ENCODE results near the gene SYNRG. TPM values are rescaled to one million over a fixed set of nuclear protein-coding genes. Genes with fewer than 3 reads are reported as not detected.

The SYNRG gene
- polyA plus RNA-seq, 1 donor (not counting 4 experiments of a cell fraction or from before 2014, with no cell fraction given) = 9.2 TPM

DNA sequence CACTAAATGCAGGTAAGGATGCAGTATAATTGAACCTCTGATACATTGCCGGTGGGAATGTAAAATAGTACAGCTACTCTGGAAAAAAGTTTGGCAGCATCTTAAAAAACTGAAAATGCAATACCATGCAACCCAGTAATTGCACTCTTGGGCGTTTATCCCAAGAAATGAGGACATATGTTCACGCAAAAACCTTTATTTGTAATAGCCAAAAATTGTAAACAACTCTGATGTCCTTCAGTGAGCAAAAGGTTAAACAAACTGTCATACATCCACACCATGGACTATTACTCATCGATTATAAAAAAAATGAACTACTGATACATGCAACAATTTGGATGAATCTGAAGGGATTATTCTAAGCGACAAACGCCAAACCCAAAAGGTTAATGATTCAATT lies 16.9 kb downstream of the SYNRG start:
- H3K4me2 ChIP-seq (ENCODE audit: control insufficient read depth, extremely low read depth, insufficient read depth, low read depth, low read length) = no peak overlapping the region
- no peaks in the 10 kb centered on the region for H3K9me1 ChIP-seq (ENCODE audit: control insufficient read depth, extremely low read depth, insufficient read depth, low read length)
- H3K9me3 ChIP-seq (ENCODE audit: control insufficient read depth, low read depth, low read length) = no peaks in the 10 kb centered on the region
- no peak overlapping the region for H3K9ac ChIP-seq (ENCODE audit: control insufficient read depth, extremely low read depth, insufficient read depth, low read length)
- FAIRE-seq (no peak), DNase-seq (ENCODE audit: low read depth, low spot score) (no peak)
- H3K4me1 ChIP-seq (ENCODE audit: control insufficient read depth, extremely low read depth, insufficient read depth, low read length) = peaks cover 4% of the 10 kb centered on the region
- no peak overlapping the region for H3K27ac ChIP-seq (ENCODE audit: control insufficient read depth, insufficient read depth, low read length)
- H2AFZ ChIP-seq (ENCODE audit: control insufficient read depth, low read length) = no peak overlapping the region
- H3K27me3 ChIP-seq (ENCODE audit: control insufficient read depth, extremely low read depth, insufficient read depth, low read length) = no peaks in the 10 kb centered on the region
- H3K36me3 ChIP-seq (ENCODE audit: control insufficient read depth in 2 of 2, extremely low read depth in 1 of 2, insufficient read depth in 2 of 2, low read length in 2 of 2) = peaks cover 2 to 7% of the 10 kb centered on the region in 2 experiments
- TF ChIP-seq EZH2 (IDR thresholded peaks at IDR 0.05; ENCODE audit: low read length) = no peak
- TF ChIP-seq, protein P1, sequence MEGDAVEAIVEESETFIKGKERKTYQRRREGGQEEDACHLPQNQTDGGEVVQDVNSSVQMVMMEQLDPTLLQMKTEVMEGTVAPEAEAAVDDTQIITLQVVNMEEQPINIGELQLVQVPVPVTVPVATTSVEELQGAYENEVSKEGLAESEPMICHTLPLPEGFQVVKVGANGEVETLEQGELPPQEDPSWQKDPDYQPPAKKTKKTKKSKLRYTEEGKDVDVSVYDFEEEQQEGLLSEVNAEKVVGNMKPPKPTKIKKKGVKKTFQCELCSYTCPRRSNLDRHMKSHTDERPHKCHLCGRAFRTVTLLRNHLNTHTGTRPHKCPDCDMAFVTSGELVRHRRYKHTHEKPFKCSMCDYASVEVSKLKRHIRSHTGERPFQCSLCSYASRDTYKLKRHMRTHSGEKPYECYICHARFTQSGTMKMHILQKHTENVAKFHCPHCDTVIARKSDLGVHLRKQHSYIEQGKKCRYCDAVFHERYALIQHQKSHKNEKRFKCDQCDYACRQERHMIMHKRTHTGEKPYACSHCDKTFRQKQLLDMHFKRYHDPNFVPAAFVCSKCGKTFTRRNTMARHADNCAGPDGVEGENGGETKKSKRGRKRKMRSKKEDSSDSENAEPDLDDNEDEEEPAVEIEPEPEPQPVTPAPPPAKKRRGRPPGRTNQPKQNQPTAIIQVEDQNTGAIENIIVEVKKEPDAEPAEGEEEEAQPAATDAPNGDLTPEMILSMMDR (optimal IDR thresholded peaks at IDR 0.05 in 1 of 3, IDR thresholded peaks at IDR 0.05 in 1 of 3, conservative IDR thresholded peaks at IDR 0.05 in 1 of 3; ENCODE audit: extremely low read depth in 1 of 3, insufficient read depth in 2 of 3, low read length in 3 of 3) = no peak
- H4K20me1 ChIP-seq (ENCODE audit: control insufficient read depth, extremely low read depth, insufficient read depth, low read length) = no peaks in the 10 kb centered on the region
- peaks cover 2% of the 10 kb centered on the region for H3K79me2 ChIP-seq (ENCODE audit: control insufficient read depth, insufficient read depth, low read length)
- dilution Hi-C loops (cut with MboI; ENCODE audit: extremely low pct_ligation_motif_present, low sequenced_read_pairs) = no loop called here
- no peak overlapping the region for H3K4me3 ChIP-seq (ENCODE audit: control insufficient read depth in 2 of 3, extremely low read depth in 1 of 3, insufficient read depth in 2 of 3, low read depth in 1 of 3, low read length in 3 of 3)

DNA sequence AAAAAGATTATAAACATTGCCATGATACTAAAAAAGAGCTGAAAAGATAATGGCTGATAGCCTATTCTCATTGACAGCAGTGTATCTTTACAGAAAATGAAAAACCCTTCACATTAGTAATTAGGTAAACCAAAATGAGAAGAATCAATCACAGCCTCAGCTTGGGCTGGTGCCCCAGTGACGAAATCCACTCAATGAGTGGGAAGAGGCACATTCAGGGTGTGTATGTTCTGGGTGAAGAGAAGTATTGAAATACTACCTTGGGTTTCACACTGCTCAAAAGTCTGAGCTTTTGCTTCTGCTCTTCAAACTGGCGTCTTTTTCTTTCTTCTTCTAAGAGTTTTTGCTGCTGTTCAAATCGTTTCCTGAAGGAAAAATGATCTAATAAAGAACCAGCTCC lies 24.2 kb downstream of the SYNRG start:
- peaks cover 2% of the 10 kb centered on the region for H3K79me2 ChIP-seq (ENCODE audit: control insufficient read depth, insufficient read depth, low read length)
- peaks cover 7 to 10% of the 10 kb centered on the region in 2 experiments for H3K36me3 ChIP-seq (ENCODE audit: control insufficient read depth in 2 of 2, extremely low read depth in 1 of 2, insufficient read depth in 2 of 2, low read length in 2 of 2)
- DNase-seq (ENCODE audit: low read depth, low spot score) (no peak), FAIRE-seq (no peak)
- H3K9me3 ChIP-seq (ENCODE audit: control insufficient read depth, low read depth, low read length) = no peaks in the 10 kb centered on the region
- no peak overlapping the region for H3K27ac ChIP-seq (ENCODE audit: control insufficient read depth, insufficient read depth, low read length)
- no peaks in the 10 kb centered on the region for H3K27me3 ChIP-seq (ENCODE audit: control insufficient read depth, extremely low read depth, insufficient read depth, low read length)
- H3K9ac ChIP-seq (ENCODE audit: control insufficient read depth, extremely low read depth, insufficient read depth, low read length) = no peak overlapping the region
- no peaks in the 10 kb centered on the region for H3K9me1 ChIP-seq (ENCODE audit: control insufficient read depth, extremely low read depth, insufficient read depth, low read length)
- peaks cover 4% of the 10 kb centered on the region for H3K4me1 ChIP-seq (ENCODE audit: control insufficient read depth, extremely low read depth, insufficient read depth, low read length)
- TF ChIP-seq, protein P1 (optimal IDR thresholded peaks at IDR 0.05 in 1 of 3, IDR thresholded peaks at IDR 0.05 in 1 of 3, conservative IDR thresholded peaks at IDR 0.05 in 1 of 3; ENCODE audit: extremely low read depth in 1 of 3, insufficient read depth in 2 of 3, low read length in 3 of 3) = no peak
- no peak for TF ChIP-seq EZH2 (IDR thresholded peaks at IDR 0.05; ENCODE audit: low read length)
- no peak overlapping the region for H3K4me2 ChIP-seq (ENCODE audit: control insufficient read depth, extremely low read depth, insufficient read depth, low read depth, low read length)
- H2AFZ ChIP-seq (ENCODE audit: control insufficient read depth, low read length) = no peak overlapping the region
- dilution Hi-C loops (cut with MboI; ENCODE audit: extremely low pct_ligation_motif_present, low sequenced_read_pairs) = no loop called here
- no peaks in the 10 kb centered on the region for H4K20me1 ChIP-seq (ENCODE audit: control insufficient read depth, extremely low read depth, insufficient read depth, low read length)
- no peak overlapping the region for H3K4me3 ChIP-seq (ENCODE audit: control insufficient read depth in 2 of 3, extremely low read depth in 1 of 3, insufficient read depth in 2 of 3, low read depth in 1 of 3, low read length in 3 of 3)
